ENCODE measurements around the gene SERPING1.

Gene SERPING1

GRCh38 chr11:57615308-57615707 is 17.8 kb downstream of the SERPING1 start:
- Histone ChIP-seq H3K27me3 (ENCODE audit: insufficient read depth, low read length) (no peaks in the 10 kb centered on the region), H3K27ac (ENCODE audit: low read depth, low read length, poor library complexity, severe bottlenecking) (no peak overlapping the region), H3K4me1 (ENCODE audit: insufficient read depth, low read length, severe bottlenecking) (no peaks in the 10 kb centered on the region), H3K36me3 (ENCODE audit: insufficient read depth, low read length) (no peaks in the 10 kb centered on the region; the same call in 1 of the 2 replicates), H3K9me3 (ENCODE audit: low read length) (0 out of 2 replicates have a peak, but pooled peaks cover 3% of the 10 kb centered on the region), H3K79me2 (ENCODE audit: insufficient read depth, low read length) (no peaks in the 10 kb centered on the region), H3K9me2 (ENCODE audit: low read depth, low read length) (no peaks in the 10 kb centered on the region), H2AFZ (ENCODE audit: low read length) (no peak overlapping the region), H3K4me3 (ENCODE audit: low read depth, low read length, poor library complexity, severe bottlenecking) (no peak overlapping the region), H3K4me2 (ENCODE audit: low read length) (no peak overlapping the region), H3K9ac (ENCODE audit: low read length) (no peak overlapping the region), H3F3A (ENCODE audit: insufficient read depth, low read length) (no peaks in the 10 kb centered on the region), H4K20me1 (ENCODE audit: insufficient read depth, low read length) (no peaks in the 10 kb centered on the region)
- TF ChIP-seq, protein P1, sequence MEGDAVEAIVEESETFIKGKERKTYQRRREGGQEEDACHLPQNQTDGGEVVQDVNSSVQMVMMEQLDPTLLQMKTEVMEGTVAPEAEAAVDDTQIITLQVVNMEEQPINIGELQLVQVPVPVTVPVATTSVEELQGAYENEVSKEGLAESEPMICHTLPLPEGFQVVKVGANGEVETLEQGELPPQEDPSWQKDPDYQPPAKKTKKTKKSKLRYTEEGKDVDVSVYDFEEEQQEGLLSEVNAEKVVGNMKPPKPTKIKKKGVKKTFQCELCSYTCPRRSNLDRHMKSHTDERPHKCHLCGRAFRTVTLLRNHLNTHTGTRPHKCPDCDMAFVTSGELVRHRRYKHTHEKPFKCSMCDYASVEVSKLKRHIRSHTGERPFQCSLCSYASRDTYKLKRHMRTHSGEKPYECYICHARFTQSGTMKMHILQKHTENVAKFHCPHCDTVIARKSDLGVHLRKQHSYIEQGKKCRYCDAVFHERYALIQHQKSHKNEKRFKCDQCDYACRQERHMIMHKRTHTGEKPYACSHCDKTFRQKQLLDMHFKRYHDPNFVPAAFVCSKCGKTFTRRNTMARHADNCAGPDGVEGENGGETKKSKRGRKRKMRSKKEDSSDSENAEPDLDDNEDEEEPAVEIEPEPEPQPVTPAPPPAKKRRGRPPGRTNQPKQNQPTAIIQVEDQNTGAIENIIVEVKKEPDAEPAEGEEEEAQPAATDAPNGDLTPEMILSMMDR (IDR thresholded peaks at IDR 0.05; ENCODE audit: low read length): no peak
- TF ChIP-seq EZH2 (IDR thresholded peaks at IDR 0.05; ENCODE audit: borderline replicate concordance, low read length): no peak

DNA sequence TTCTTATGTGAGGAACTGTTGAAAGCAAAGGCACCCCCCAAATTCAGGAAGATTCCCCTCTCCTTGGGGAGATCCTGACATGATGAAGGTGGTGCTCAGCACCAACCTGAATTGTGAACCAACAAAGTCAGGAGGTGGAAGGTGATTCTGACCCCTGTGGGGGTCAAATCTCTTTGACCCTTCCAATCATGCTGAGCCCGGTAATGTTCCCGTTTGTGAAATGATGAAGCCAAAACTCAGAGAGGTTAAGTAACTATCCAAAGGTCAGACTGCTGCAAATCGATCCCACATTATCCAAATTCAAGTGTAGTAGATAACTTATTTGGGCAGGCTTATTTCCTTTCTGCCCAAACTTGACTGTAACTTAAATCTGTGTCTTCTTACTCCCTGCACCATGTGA is 19.1 kb downstream of the SERPING1 start:
- H2AFZ ChIP-seq (ENCODE audit: low read length): no peak overlapping the region
- H3K79me2 ChIP-seq (ENCODE audit: insufficient read depth, low read length): no peaks in the 10 kb centered on the region
- H3K9me2 ChIP-seq (ENCODE audit: low read depth, low read length): no peaks in the 10 kb centered on the region
- no peak overlapping the region for H3K4me3 ChIP-seq (ENCODE audit: low read depth, low read length, poor library complexity, severe bottlenecking)
- no peaks in the 10 kb centered on the region for H3K4me1 ChIP-seq (ENCODE audit: insufficient read depth, low read length, severe bottlenecking)
- no peaks in the 10 kb centered on the region for H3F3A ChIP-seq (ENCODE audit: insufficient read depth, low read length)
- no peaks in the 10 kb centered on the region for H3K27me3 ChIP-seq (ENCODE audit: insufficient read depth, low read length)
- H3K4me2 ChIP-seq (ENCODE audit: low read length): no peak overlapping the region
- 0 out of 2 replicates have a peak, but pooled peaks cover 3% of the 10 kb centered on the region for H3K9me3 ChIP-seq (ENCODE audit: low read length)
- H4K20me1 ChIP-seq (ENCODE audit: insufficient read depth, low read length): no peaks in the 10 kb centered on the region
- TF ChIP-seq, protein P1 (IDR thresholded peaks at IDR 0.05; ENCODE audit: low read length): no peak
- no peak for TF ChIP-seq EZH2 (IDR thresholded peaks at IDR 0.05; ENCODE audit: borderline replicate concordance, low read length)
- no peak overlapping the region for H3K9ac ChIP-seq (ENCODE audit: low read length)
- no peak overlapping the region for H3K27ac ChIP-seq (ENCODE audit: low read depth, low read length, poor library complexity, severe bottlenecking)
- no peaks in the 10 kb centered on the region; the same call in 1 of the 2 replicates for H3K36me3 ChIP-seq (ENCODE audit: insufficient read depth, low read length)

- Histone ChIP-seq H3K27ac (ENCODE audit: low read depth, low read length, poor library complexity, severe bottlenecking) (no peak overlapping the region), H3K9me3 (ENCODE audit: low read length) (0 out of 2 replicates have a peak, but pooled peaks cover 3% of the 10 kb centered on the region), H3K4me1 (ENCODE audit: insufficient read depth, low read length, severe bottlenecking) (no peaks in the 10 kb centered on the region), H3K4me3 (ENCODE audit: low read depth, low read length, poor library complexity, severe bottlenecking) (no peak overlapping the region), H3K36me3 (ENCODE audit: insufficient read depth, low read length) (no peaks in the 10 kb centered on the region; the same call in 1 of the 2 replicates), H3K27me3 (ENCODE audit: insufficient read depth, low read length) (no peaks in the 10 kb centered on the region), H3F3A (ENCODE audit: insufficient read depth, low read length) (no peaks in the 10 kb centered on the region), H3K9me2 (ENCODE audit: low read depth, low read length) (no peaks in the 10 kb centered on the region), H4K20me1 (ENCODE audit: insufficient read depth, low read length) (no peaks in the 10 kb centered on the region), H3K9ac (ENCODE audit: low read length) (no peak overlapping the region), H3K79me2 (ENCODE audit: insufficient read depth, low read length) (no peaks in the 10 kb centered on the region), H3K4me2 (ENCODE audit: low read length) (no peak overlapping the region), H2AFZ (ENCODE audit: low read length) (no peak overlapping the region)
- TF ChIP-seq EZH2 (IDR thresholded peaks at IDR 0.05; ENCODE audit: borderline replicate concordance, low read length): no peak
- TF ChIP-seq, protein P1 (IDR thresholded peaks at IDR 0.05; ENCODE audit: low read length): no peak
Measured at GRCh38 chr11:57618438-57618837, 21.0 kb downstream of the SERPING1 start.

Data from OCI-LY1 (cell line).